ENCODE measurements around the gene RUSC2. TPM values are rescaled to one million over a fixed set of nuclear protein-coding genes. Genes with fewer than 3 reads are reported as not detected.

RUSC2 gene
- total RNA-seq, 4 donors from 2014 or later = 43.8 to 85.4 (median 59.6) TPM

- no peaks in the 10 kb centered on the region for H3K36me3 ChIP-seq
- H3K4me1 ChIP-seq = peaks cover 66 to 98% (median 69%) of the 10 kb centered on the region in 3 donors
- peak overlapping the region; percentile 73 to 96 (median 89) for H3K27ac ChIP-seq
- no peaks in the 10 kb centered on the region for H3K9me3 ChIP-seq
- ATAC-seq = peak; percentile 82
- TF ChIP-seq CTCF (IDR thresholded peaks at IDR 0.05) = no peak
- TF ChIP-seq POLR2AphosphoS5 (IDR thresholded peaks at IDR 0.05) = peak; percentile 80
- H3K27me3 ChIP-seq = no peaks in the 10 kb centered on the region
- H3K4me3 ChIP-seq = no peak overlapping the region
- 9 to 16% methylated on average over 4 of the region's 4 CpGs for WGBS, 2 donors (ENCODE audit: low coverage in 1 of 2)
These were observed 28.4 kb downstream of the RUSC2 start for GRCh38 chr9:35518225-35518821.

- WGBS, 2 donors (ENCODE audit: low coverage in 1 of 2) = 25 to 45% methylated on average over 3 to 4 of the region's 5 CpGs
- Histone ChIP-seq H3K4me3 (no peak overlapping the region), H3K27ac (peak overlapping the region; percentile 73 to 96 (median 89)), H3K27me3 (no peaks in the 10 kb centered on the region), H3K4me1 (peaks cover 67 to 98% (median 69%) of the 10 kb centered on the region in 3 donors), H3K36me3 (no peaks in the 10 kb centered on the region), H3K9me3 (no peaks in the 10 kb centered on the region)
- TF ChIP-seq POLR2AphosphoS5 (IDR thresholded peaks at IDR 0.05) (peak; percentile 31), CTCF (IDR thresholded peaks at IDR 0.05) (no peak), EP300 (IDR thresholded peaks at IDR 0.05) (no peak), POLR2A (IDR thresholded peaks at IDR 0.05) (no peak)
- ATAC-seq = peak; percentile 56
These were observed 29.2 kb downstream of the RUSC2 start for GRCh38 chr9:35518981-35519679.

GRCh38 chr9:35519692-35520363 lies 29.9 kb downstream of the RUSC2 start:
- no peak for ATAC-seq
- peak overlapping the region; percentile 73 to 96 (median 89) for H3K27ac ChIP-seq

GRCh38 chr9:35520364-35520710 lies 30.4 kb downstream of the RUSC2 start:
- Histone ChIP-seq H3K27me3 (no peaks in the 10 kb centered on the region), H3K4me3 (no peak overlapping the region), H3K4me1 (peaks cover 67 to 97% (median 69%) of the 10 kb centered on the region in 3 donors), H3K9me3 (no peaks in the 10 kb centered on the region), H3K27ac (peak overlapping the region; percentile 73 to 96 (median 89)), H3K36me3 (no peaks in the 10 kb centered on the region)
- WGBS, 2 donors (ENCODE audit: low coverage in 1 of 2) = 0% methylated on average over 1 of the region's 1 CpG; no CpG with 5 or more reads in 1 of the 2 donors
- TF ChIP-seq POLR2A (IDR thresholded peaks at IDR 0.05) = no peak
- no peak for TF ChIP-seq CTCF (IDR thresholded peaks at IDR 0.05)
- TF ChIP-seq EP300 (IDR thresholded peaks at IDR 0.05) = no peak
- no peak for TF ChIP-seq POLR2AphosphoS5 (IDR thresholded peaks at IDR 0.05)
- ATAC-seq = no peak

More at GRCh38 chr9:35519692-35520363, 29.9 kb downstream of the RUSC2 start:
- H3K4me3 ChIP-seq = no peak overlapping the region
- no peaks in the 10 kb centered on the region for H3K27me3 ChIP-seq
- H3K9me3 ChIP-seq = no peaks in the 10 kb centered on the region
- H3K4me1 ChIP-seq = peaks cover 67 to 97% (median 69%) of the 10 kb centered on the region in 3 donors
- no peaks in the 10 kb centered on the region for H3K36me3 ChIP-seq
- WGBS, 2 donors (ENCODE audit: low coverage in 1 of 2) = no CpG with 5 or more reads among the region's 1 CpG
- TF ChIP-seq CTCF (IDR thresholded peaks at IDR 0.05) (no peak), POLR2A (IDR thresholded peaks at IDR 0.05) (no peak), POLR2AphosphoS5 (IDR thresholded peaks at IDR 0.05) (no peak), EP300 (IDR thresholded peaks at IDR 0.05) (no peak)
